Hindlimb muscle (tissue), 1 donor: Measurements from ENCODE around the gene TUBGCP5. TPM values are rescaled to one million over a fixed set of nuclear protein-coding genes. Genes with fewer than 3 reads are reported as not detected.

ENCODE experiments used
- DNase-seq: peaks from one replicate; pipeline ENCODE4 v3.0.0-alpha.2; 2013
- polyA plus RNA-seq: library from polyadenylated mRNA; unstranded; fragments of 120-200 nt; gene quantifications from one replicate; pipeline ENCODE4 v1.2.1, GENCODE V29; 2013; ENCODE audit not compliant: insufficient read length

TUBGCP5 gene
- polyA plus RNA-seq, 1 donor = 15.1 TPM

GRCh38 chr15:22974745-22975144 is 64.6 kb downstream of the TUBGCP5 start:
- no peak for DNase-seq

GRCh38 chr15:22973987-22974386 is 65.4 kb downstream of the TUBGCP5 start:
- no peak for DNase-seq

- no peak for DNase-seq
Observed at GRCh38 chr15:22973286-22973685, 66.1 kb downstream of the TUBGCP5 start.

GRCh38 chr15:22969489-22969888 is 69.9 kb downstream of the TUBGCP5 start:
- no peak for DNase-seq

- no peak for DNase-seq
Observed at GRCh38 chr15:22968366-22968765, 71.0 kb downstream of the TUBGCP5 start.

GRCh38 chr15:22967084-22967770 is 72.1 kb downstream of the TUBGCP5 start:
- DNase-seq = no peak

- no peak for DNase-seq
Observed at GRCh38 chr15:22966321-22967083, 72.9 kb downstream of the TUBGCP5 start.

- DNase-seq = no peak
Observed at GRCh38 chr15:22963641-22964040, 75.7 kb downstream of the TUBGCP5 start.

- DNase-seq = no peak
Observed at GRCh38 chr15:22962611-22963010, 76.8 kb downstream of the TUBGCP5 start.

GRCh38 chr15:22961762-22962161 is 77.6 kb downstream of the TUBGCP5 start:
- DNase-seq = no peak

- no peak for DNase-seq
Observed at GRCh38 chr15:22960556-22960955, 78.8 kb downstream of the TUBGCP5 start.

GRCh38 chr15:22960126-22960525 is 79.2 kb downstream of the TUBGCP5 start:
- DNase-seq = no peak

GRCh38 chr15:22959321-22960101 is 79.9 kb downstream of the TUBGCP5 start:
- DNase-seq = no peak

GRCh38 chr15:22958487-22959280 is 80.7 kb downstream of the TUBGCP5 start:
- DNase-seq = no peak

- no peak for DNase-seq
Observed at GRCh38 chr15:22956978-22957260, 82.5 kb downstream of the TUBGCP5 start.

GRCh38 chr15:22956257-22956977 is 83.0 kb downstream of the TUBGCP5 start:
- no peak for DNase-seq

GRCh38 chr15:22955544-22956119 is 83.7 kb downstream of the TUBGCP5 start:
- no peak for DNase-seq

- no peak for DNase-seq
Observed at GRCh38 chr15:22954798-22955543, 84.4 kb downstream of the TUBGCP5 start.

- no peak for DNase-seq
Observed at GRCh38 chr15:22954326-22954725, 85.0 kb downstream of the TUBGCP5 start.

- no peak for DNase-seq
Observed at GRCh38 chr15:22952796-22953579, 86.4 kb downstream of the TUBGCP5 start.
